Ovary (tissue), 3 donors: ENCODE data around the gene BRD3.

Experiments used
- EP300 ChIP-seq: sonication (generic); formaldehyde crosslinking; IDR thresholded peaks from one replicate; pipeline ENCODE4 v1.6.1; 2017; ENCODE audit warnings: antibody characterized with exemption
- TF ChIP-seq, protein P1 (sequence below), 3 donors: fragments of 450-650 bp in 2 of 3; fragments of 200-600 bp in 1 of 3; IDR thresholded peaks; one replicate each; pipeline versions ENCODE4 v1.5.1 to v1.8.0; 2016 to 2022; ENCODE audit warnings: antibody characterized with exemption in 3 of 3, mild to moderate bottlenecking in 1 of 3
- donor health status: DM: no; HTN: no; CAD: no.

DNA sequence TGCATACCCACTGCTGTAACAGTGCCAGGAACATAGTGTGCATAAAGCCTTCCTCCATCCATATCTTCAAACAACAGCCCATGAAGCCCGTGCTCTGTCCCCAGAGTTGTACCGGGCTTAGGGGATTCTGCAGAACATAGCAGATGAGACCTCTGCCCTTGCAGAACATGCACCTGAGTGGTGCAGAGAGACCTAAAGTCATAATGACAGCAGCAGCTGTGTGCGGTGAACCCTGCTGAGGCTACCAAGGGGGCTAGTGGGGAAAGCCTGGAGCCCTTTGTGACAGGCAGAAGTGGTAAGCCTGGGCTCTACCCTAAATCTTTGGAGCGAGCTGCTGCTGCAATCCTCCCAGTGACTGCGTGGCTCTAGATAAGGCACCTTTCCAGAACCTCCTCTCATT is 32.2 kb upstream of the BRD3 start:
- TF ChIP-seq, protein P1, sequence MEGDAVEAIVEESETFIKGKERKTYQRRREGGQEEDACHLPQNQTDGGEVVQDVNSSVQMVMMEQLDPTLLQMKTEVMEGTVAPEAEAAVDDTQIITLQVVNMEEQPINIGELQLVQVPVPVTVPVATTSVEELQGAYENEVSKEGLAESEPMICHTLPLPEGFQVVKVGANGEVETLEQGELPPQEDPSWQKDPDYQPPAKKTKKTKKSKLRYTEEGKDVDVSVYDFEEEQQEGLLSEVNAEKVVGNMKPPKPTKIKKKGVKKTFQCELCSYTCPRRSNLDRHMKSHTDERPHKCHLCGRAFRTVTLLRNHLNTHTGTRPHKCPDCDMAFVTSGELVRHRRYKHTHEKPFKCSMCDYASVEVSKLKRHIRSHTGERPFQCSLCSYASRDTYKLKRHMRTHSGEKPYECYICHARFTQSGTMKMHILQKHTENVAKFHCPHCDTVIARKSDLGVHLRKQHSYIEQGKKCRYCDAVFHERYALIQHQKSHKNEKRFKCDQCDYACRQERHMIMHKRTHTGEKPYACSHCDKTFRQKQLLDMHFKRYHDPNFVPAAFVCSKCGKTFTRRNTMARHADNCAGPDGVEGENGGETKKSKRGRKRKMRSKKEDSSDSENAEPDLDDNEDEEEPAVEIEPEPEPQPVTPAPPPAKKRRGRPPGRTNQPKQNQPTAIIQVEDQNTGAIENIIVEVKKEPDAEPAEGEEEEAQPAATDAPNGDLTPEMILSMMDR (IDR thresholded peaks at IDR 0.05): no peak
- TF ChIP-seq EP300: no peak
